Heart left ventricle (tissue), 13 donors: ENCODE data around the gene BAG3.

Experiments
- POLR2A ChIP-seq, 2 donors: fragments of 450-650 bp; IDR thresholded peaks; one replicate each; pipeline ENCODE4 v1.6.1; 2017; ENCODE audit warnings: antibody characterized with exemption in 2 of 2, mild to moderate bottlenecking in 2 of 2, moderate library complexity in 2 of 2
- TF ChIP-seq, protein P1 (sequence below), 12 donors: fragments of 200-600 bp; sonication (generic) in 4 of 12; IDR thresholded peaks; one replicate each; pipeline versions ENCODE4 v1.5.0 to v1.8.0; 2018 to 2022; ENCODE audit warnings: antibody characterized with exemption in 12 of 12, mild to moderate bottlenecking in 5 of 12
- donor health status: ischemic (EF 13 %, LVEDD 7.1; RV severe dilation, severe dysfunction).
- donor health status: DM: no; HTN: yes; CAD: no.
- donor health status: DM: no; HTN: no; CAD: no.
- donor health status: ischemic (EF 25% LVEDD 6.9; RV normal size, moderate dysfunction).
- donor health status: ischemic (EF 25% LVEDD 5.7; RV mildly dilated, moderate dysfunction).
- donor health status: ischemic (EF 35%, LVEDD 5.7; RV mildly dilated, moderate dysfunction).
- donor health status: nonischemic (EF 11% LVEDD 7.7; RV severe dilation, severe dysfunction).
- donor health status: DM: yes; HTN: yes; CAD: no.
- donor health status: PGD.
- donor health status: ischemic (EF 29% LVEDD 5.4; RV normal size, mild dysfunction).
- donor health status: nonischemic (EF 23%, LVEDD 6.1; RV moderate dilation, normal function).

DNA sequence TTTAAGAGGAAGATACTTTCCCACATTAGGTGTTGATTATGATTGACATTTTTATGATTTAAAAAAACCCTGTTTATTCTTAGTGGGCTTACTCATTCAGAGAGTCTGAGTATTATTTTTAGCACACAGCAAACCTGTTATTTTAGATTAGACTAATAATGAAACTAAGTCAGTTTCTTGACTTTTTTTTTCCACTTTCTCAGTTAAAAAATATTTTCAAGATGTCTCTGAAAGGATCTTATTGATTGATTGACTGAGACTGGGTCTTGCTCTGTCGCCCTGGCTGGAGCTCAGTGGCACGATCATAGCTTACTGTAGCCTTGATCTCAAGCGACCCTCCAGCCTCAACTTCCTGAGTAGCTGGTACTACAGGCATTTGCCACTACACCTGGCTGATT, 54.3 kb downstream of the BAG3 start:
- TF ChIP-seq, protein P1, sequence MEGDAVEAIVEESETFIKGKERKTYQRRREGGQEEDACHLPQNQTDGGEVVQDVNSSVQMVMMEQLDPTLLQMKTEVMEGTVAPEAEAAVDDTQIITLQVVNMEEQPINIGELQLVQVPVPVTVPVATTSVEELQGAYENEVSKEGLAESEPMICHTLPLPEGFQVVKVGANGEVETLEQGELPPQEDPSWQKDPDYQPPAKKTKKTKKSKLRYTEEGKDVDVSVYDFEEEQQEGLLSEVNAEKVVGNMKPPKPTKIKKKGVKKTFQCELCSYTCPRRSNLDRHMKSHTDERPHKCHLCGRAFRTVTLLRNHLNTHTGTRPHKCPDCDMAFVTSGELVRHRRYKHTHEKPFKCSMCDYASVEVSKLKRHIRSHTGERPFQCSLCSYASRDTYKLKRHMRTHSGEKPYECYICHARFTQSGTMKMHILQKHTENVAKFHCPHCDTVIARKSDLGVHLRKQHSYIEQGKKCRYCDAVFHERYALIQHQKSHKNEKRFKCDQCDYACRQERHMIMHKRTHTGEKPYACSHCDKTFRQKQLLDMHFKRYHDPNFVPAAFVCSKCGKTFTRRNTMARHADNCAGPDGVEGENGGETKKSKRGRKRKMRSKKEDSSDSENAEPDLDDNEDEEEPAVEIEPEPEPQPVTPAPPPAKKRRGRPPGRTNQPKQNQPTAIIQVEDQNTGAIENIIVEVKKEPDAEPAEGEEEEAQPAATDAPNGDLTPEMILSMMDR (IDR thresholded peaks at IDR 0.05): no peak
- no peak for TF ChIP-seq POLR2A (IDR thresholded peaks at IDR 0.05)
